PFSK-1 (cell line): ENCODE measurements around the gene ELMO1.

Source experiments
- POLR2AphosphoS5 ChIP-seq: IDR thresholded peaks from 2 replicates; pipeline ENCODE4 v1.6.1; 2012; ENCODE audit warnings: low read depth, mild to moderate bottlenecking, control low read depth, low read length, moderate library complexity
- SIN3A ChIP-seq: IDR thresholded peaks from 2 replicates; pipeline ENCODE4 v1.6.1; 2012; ENCODE audit warnings: mild to moderate bottlenecking, low read length, moderate library complexity, borderline replicate concordance; ENCODE audit not compliant: insufficient read depth
- TAF1 ChIP-seq: IDR thresholded peaks from 2 replicates; pipeline ENCODE4 v1.6.1; 2012; ENCODE audit warnings: low read length, control low read depth, borderline replicate concordance; ENCODE audit not compliant: insufficient read depth
- TF ChIP-seq, protein P1 (sequence below), 2 experiments: IDR thresholded peaks; 2 replicates each; pipeline versions ENCODE4 v1.6.1 to v1.8.0; 2011 to 2012; ENCODE audit warnings: low read depth in 2 of 2, low read length in 2 of 2, control low read depth in 1 of 2, inconsistent platforms in 1 of 2, mild to moderate bottlenecking in 1 of 2, moderate library complexity in 1 of 2; ENCODE audit not compliant: insufficient read depth in 1 of 2

DNA sequence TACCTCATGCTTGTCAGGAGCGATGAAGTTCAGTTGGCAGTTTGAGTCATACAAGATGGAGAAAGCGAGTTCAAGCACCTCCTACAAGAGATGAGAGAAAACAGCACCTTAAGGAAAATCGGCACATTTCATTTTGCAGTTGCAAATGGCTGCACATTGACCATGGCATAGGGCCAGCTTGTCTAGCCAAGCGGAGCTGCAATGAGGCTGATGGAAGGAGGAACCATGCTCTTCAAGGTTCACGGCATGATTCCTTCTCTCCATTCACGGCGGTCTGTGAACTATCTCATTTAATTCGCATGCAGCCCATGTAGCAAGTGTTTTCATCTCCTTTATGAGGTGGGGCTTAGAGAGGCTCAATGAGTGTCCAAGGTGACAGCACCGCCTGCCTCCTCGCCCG is 587.0 kb downstream of the ELMO1 start:
- TF ChIP-seq TAF1 = no peak
- TF ChIP-seq, protein P1, sequence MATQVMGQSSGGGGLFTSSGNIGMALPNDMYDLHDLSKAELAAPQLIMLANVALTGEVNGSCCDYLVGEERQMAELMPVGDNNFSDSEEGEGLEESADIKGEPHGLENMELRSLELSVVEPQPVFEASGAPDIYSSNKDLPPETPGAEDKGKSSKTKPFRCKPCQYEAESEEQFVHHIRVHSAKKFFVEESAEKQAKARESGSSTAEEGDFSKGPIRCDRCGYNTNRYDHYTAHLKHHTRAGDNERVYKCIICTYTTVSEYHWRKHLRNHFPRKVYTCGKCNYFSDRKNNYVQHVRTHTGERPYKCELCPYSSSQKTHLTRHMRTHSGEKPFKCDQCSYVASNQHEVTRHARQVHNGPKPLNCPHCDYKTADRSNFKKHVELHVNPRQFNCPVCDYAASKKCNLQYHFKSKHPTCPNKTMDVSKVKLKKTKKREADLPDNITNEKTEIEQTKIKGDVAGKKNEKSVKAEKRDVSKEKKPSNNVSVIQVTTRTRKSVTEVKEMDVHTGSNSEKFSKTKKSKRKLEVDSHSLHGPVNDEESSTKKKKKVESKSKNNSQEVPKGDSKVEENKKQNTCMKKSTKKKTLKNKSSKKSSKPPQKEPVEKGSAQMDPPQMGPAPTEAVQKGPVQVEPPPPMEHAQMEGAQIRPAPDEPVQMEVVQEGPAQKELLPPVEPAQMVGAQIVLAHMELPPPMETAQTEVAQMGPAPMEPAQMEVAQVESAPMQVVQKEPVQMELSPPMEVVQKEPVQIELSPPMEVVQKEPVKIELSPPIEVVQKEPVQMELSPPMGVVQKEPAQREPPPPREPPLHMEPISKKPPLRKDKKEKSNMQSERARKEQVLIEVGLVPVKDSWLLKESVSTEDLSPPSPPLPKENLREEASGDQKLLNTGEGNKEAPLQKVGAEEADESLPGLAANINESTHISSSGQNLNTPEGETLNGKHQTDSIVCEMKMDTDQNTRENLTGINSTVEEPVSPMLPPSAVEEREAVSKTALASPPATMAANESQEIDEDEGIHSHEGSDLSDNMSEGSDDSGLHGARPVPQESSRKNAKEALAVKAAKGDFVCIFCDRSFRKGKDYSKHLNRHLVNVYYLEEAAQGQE (IDR thresholded peaks at IDR 0.05; ENCODE audit: insufficient read depth in 1 of 2, low read depth in 2 of 2, low read length in 2 of 2) = no peak
- no peak for TF ChIP-seq POLR2AphosphoS5
- TF ChIP-seq SIN3A = no peak
